ENCODE data around the gene THSD8.

GRCh38 chr19:12767666-12768065, 34.2 kb upstream of the THSD8 start:
- no peak for TF ChIP-seq EZH2 (IDR thresholded peaks at IDR 0.05; ENCODE audit: insufficient read depth, poor library complexity, severe bottlenecking)
- no peak for TF ChIP-seq EZH2phosphoT487 (IDR thresholded peaks at IDR 0.05; ENCODE audit: insufficient read depth, low read depth)

All from GM23248 (cell line).